Activated T-cell treated with anti-CD3 and anti-CD28 coated beads, Interleukin-2, amount 50 U/mL, for 1 hour (primary cell): ENCODE measurements around the gene SERGEF.
"Not testable (repeated sequence)": the region's sequence is repeated elsewhere in the genome, so short reads cannot be mapped to it uniquely, and the experiment has no call there.

Experiments used
- DNase-seq: peaks from one replicate; pipeline ENCODE4 v3.0.0-alpha.2; 2020

SERGEF gene

DNA sequence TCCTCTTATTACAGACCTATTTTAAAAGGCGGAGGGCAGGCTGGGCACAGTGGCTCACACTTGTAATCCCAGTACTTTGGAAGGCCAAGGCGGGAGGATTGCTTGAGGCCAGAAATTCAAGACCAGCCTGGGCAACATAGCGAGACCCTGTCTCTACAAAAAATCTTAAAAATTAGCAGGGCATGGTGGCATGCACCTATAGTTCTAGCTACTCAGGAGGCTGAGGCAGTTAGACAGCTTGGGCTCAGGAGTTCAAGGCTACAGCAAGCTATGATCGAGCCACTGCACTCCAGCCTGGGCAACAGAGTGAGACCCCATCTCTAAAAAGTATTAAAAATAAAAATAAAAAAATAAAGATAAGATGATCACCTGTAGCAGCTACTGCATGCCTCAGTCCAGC, 12.7 kb downstream of the SERGEF start:
- DNase-seq: not testable (repeated sequence)

DNA sequence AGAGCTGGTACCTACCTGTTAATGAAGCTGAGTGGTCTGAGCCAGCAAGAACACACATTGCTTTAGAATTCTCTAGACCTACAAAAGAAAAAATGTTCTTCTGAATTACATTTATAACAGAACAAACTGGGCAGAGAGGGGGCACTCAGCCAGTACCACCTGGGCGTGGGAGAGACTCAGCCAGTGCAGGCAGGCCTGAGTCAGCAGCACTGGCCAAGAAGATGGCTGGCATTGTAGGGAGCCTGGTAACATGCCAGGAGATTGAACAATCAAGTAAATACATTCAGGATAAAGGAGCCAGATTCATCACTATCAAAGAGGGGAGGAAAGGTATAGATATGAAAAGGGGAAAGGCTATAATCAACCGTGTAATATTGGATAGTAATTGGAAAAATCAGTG, 19.9 kb downstream of the SERGEF start:
- DNase-seq: no peak

DNA sequence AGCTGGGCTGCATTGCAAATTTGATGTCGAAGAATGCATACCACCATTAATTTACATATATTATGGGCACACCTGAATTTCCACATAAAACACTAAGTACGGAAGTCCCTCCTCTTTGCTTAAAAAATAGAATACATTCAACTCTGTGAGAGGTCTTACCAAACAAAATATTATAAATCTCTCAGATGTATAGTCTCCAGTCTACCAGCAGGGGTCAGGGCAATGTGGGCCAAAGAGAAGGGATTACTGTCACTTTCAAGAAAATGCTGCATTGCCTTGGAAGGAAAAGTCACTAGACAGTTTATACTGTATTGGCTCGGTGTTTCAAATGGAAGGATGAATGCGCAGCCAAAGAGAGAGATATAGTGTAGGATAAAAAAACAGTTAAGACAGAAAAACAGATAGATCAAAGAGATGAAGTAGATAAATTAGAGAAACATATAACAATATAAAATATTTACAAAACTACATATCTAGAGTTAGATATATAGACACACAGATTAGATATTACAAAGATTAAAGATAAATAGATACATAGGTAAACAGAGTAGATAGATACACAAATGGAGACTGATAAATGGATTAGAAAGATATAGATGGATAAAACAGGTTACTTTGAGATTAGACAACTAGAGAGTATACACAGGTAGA, 20.9 kb downstream of the SERGEF start:
- no peak for DNase-seq

DNA sequence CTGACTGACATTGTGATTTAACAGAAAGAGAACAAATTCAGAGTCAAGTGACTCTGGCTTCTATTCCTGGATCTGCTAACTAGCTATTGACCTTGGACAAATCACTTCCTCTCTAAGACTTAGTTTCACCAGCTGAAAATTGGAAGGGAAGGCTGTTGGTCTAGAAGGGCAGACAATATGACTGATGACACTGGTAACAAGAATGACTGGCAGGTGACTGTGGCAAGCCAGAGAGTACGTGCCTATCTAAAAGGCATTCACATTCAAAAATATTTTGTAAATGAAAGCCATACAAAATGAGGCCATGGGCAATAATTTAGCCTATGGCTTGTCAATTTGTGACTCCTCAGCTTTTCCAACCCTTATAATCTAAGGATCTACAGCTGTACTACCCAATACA, 23.5 kb downstream of the SERGEF start:
- no peak for DNase-seq

DNA sequence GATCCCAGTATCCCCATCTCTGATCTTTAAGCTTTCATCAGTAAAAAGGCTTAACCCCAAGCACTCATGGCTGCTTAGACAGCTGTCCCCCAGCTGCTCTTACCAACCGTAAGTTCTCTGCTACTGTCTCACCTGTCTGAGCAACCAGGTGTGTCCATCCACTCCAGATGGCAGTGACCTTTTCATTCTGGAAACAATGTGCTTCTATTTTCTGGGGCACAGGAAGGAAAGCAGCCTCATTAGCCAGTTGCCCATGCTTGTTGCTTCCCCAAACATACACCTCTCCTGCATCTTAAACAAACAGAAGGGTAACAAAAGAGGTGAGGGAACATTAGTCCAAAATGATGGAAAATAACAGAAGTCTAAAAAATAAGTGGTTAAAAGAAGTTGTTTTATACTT, 24.4 kb downstream of the SERGEF start:
- DNase-seq: no peak

DNA sequence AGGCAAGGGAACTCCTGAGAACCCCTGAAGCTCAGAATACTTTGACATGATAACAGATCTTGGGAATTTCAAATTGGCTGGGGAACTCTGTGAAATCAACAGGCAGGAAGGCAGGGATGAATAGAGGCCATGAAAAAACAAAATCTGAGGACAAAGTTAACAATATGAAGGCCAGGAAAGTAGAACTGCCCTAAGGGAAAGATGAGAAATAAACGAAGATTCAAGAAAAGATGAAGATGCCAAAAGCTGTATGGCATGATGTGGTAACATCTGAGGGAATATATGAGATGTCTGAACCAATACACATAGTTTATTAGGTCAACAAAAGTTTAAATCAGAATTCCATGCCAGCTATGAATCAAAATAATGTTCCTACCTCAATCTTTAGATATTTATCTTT, 25.0 kb downstream of the SERGEF start:
- DNase-seq: no peak

DNA sequence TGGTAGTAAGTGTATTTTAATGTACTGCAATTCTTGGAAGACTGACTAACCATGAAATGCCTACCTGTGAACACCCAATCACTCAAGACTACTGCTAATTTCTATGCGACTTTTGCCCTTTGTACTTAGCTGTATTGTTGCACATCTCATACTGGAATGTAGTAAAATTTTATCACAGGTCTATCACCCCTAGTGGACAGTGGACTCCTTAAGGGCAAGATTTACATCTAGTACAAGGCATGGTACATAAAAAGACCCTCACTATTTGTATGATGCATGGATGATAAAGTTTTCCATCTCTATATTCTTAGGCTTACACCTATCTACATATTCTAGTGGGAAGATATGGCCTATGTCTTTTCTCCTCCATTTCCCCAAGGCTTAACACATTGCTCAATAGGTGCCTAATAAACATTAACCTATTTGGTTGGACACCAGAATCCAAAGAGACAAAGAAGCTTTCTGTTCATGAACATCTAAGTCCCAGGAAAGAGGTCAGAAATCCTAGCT, 26.1 kb downstream of the SERGEF start:
- DNase-seq: no peak

DNA sequence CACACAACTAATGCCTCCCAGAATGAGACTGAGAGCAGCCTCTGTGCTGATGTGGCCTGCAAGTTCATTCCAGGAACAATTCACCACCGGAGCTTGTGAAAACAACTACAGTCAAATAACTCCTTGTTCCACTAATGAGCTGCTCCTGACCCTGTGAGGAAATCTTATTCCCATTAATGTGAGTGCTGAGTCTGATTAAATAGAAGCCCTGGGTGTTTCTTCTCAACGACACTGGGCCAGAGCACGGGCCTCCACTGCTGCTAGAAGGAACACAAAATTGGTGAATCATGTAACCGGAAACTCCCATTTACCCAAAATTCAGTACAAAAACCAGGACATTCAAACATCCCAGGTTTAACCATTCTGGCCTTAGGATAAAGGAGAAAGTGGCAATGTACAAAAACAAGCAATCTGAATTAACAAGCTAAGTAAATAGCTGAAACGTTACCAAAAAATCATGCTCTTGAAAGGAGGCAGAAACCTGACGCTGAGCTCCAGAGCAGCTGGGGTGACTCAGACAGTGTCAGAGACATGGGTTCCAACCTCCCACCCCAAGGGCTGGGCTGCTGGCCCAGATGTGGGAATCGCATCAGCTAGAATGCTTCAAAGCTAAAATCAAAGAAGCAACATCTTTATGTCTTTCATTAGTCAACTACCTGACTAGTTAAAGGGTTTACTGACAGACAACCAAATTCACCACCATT, 26.7 kb downstream of the SERGEF start:
- no peak for DNase-seq

DNA sequence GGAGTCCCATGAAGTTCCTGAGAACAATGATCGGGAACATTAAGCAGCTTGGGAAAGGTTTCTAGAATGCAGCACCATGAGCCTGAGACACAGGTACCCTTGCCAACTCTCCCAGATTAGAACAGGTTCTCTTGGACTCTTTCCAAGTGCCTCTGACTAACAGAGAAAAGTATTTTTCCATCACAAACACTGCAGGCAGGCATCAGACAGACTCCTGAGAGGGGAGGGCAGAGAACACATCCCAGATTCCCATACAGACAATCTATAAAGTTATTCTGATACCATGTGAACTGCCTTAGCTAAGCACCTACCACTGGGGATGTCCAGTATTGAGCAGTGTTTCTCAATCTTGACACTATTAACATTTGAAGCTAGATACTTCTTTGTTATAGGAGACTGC, 27.3 kb downstream of the SERGEF start:
- no peak for DNase-seq

DNA sequence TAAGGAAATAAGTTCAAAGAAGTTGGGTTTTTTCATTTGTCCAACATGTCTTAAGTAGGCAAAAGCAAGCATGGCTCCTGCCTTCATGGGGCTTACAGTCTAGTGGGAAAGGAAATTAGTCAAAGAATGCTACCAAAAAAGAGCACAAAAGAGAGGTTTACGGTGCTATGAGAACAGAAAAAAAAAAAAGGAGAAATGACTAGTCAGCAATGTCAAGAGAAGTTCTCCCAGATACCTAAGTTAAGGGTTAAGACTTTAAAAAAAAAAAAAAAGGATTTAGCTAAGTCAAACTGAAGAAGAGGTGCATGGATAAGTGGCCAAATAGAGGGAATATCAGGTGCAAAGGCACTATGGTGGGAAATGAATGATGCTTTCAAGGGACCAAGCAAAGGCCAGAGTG, 29.3 kb downstream of the SERGEF start:
- no peak for DNase-seq

DNA sequence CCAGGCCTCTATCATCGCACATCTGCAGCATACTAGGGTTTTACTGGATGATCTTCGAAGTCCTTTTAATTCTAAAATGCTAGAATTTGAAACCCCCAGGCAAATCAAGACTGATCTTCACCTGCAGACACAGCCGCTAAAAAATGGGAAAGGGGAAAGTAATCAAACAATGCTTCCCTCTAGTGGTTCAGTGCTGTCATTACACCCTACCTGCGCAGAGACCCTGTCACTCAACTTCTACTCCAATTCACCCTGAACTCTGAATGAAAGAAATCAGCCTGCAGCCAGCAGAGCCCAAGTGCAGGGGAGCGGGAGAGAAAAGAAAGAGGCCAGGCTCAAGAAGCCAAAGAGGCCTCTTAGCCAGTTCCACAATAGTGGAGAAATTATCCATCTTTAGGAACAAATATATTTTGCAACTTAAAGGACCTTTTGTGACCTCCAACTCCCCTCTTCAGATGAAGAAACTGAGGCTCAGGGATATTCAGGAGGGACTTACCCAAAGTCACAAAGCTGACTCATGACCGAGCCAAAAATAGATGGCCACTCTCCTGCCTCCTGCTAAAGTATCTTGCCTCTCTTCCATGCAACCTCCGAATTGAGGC, 33.0 kb downstream of the SERGEF start:
- DNase-seq: peak; percentile 18

DNA sequence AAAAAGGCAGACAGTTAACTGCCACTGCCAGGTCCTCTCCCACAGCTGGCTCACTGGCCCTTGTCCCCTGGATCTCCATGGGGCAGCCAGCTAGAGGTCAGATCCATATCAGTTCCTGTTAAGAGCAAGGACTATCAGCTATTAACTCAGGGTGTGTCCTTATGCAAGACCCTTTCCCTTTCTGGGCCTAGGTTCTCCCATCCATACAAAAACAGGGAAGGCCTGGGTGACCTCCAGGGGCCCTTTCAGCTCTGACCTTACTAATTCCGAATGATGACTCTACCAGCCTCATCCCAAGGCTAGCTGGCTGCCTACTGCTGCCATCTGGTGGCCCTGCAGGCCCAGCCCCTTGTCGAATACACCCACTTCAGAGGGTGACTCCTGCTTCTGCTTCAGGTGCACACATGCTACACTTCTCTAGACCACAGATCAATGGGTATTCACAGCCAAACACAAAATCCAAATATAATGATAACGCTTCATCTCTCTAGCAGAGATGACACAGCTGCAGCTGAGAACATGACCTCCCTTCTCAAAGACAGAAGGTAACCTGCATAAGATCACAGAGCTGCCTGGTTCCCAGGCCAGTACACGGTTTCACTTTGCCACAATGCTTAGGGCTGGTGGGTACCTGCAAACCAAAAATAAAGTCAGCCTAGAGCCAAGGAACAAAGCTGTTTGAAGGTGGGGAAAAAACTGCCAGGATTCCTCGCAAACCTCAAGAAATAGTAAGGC, 34.1 kb downstream of the SERGEF start:
- no peak for DNase-seq

DNA sequence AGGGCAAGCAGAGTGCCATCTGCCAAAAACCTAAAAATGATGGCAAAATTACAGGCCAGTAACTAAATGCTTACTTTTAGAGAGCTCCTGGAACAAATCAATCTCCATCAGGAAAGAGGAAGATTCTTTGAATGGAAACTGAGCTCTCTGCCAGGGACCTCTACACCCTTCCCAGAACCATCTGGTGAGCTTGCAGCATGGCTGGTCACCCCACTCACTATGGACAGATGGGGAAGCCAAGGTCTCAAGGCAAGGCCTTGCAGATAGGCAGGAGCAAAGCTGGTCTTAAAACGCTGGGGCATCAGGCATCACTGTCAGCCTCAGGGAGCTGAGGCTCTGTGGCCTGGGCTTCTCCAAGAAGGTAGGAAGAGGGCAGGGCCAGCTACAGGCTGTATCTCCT, 36.2 kb downstream of the SERGEF start:
- no peak for DNase-seq

DNA sequence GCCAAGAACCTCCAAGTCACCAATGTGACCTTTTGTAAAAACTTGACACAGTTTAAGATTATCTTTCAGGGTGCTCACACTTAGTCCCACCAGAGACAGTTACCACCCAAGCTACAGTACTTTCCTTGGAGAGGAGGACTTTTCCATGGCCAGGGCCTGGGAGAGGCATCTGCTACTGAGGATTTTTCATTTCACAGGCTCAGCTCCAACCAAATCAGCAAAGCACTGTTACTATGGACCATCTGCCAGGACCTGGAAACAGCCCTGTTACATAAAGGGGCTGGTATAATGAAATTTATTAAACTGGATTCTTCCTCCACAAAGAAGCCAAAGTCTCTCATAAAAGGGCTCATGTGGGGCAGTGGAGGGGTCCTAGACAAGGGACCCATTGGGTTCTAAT, 38.6 kb downstream of the SERGEF start:
- DNase-seq: no peak

DNA sequence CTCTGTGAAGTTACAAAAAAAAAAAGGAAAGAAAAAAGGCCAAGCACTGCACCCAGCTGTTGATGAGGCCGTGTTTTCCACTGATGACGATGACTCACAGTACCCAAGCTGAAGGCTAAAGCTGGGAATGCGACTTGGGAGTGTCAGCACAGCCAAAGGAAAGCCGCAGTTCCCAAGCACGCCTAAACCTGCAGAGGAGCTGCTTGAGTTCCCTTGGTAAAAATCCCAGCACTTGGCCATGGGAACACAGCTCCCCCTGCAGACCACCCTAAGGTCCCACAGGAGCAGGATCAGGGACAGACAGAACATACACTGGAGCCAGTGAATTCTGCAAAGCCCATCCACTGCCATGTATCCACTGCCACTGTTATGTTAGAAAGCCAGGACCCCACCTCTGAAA, 39.9 kb downstream of the SERGEF start:
- no peak for DNase-seq

DNA sequence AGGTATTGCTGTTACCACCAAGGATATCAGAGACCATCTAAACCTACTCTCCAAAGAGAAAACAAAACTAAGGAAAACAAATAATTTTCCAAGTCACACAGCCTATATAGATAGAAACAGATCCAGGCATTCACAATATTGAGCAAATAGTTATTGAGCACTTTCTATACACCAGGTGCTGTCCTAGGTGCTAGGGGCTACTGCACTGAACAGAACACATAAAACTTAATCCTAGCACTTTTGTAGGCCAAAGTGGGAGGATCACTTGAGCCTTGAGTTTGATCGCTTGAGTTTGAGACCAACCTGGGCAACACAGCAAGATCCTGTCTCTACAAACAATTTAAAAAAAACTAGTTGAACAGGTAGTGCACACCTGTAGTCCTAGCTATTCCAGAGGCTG, 44.6 kb downstream of the SERGEF start:
- no peak for DNase-seq

DNA sequence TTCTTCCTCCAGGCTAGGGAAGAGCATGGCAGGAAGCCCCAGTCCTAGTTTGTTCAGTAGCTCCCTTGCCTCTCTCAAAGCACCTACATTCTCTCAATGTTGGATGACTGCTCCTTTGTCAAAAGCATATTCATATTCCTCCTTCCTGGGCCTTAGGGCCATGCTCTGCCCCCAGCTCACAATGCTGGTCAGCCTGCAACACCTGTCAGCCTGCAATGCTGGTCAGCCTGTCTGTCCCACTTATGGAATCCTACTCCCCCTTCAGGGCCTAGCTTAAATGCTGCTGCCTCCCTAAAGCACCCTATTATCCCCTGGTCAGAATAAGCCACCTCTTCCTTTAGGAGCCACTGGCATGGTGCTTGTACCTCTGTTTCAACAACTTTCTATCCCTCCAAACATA, 45.2 kb downstream of the SERGEF start:
- DNase-seq: no peak

DNA sequence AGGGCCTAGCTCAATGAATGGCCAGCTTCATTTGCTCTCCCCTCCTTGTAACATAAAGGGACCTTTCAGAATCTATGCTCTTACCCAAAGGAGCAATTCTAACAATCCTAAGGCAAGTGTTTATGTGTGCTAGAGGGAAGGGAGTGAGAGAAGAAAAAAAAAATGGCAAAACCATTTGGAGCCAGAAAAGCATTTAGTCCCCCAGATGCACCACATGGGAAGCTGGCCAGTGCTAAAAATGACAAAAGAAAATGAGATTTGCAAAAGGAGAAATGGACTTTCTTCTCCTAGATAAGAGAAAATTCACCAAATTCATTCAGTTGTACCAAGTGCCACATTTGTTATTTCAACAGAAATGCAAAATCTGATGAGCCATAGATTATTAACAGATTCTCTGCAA, 52.8 kb downstream of the SERGEF start:
- no peak for DNase-seq

DNA sequence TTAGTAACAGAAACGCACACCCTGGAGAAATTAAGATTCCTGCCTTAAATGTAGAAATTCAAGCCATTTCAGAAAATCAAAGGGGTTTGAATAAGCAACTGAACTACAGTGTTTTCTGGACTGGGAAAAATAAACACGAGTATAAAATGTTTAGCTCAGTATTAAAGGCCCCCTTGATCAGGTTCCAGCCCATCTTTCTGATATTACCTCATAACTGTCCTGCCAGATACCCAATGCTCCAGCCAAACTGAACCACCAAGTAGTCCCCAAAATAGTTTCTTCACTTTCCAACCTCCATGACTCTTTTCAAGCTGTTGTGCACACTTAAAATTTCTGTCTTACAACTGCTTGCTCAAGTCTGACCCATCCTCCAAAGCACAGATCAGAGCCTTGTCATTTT, 54.4 kb downstream of the SERGEF start:
- no peak for DNase-seq

DNA sequence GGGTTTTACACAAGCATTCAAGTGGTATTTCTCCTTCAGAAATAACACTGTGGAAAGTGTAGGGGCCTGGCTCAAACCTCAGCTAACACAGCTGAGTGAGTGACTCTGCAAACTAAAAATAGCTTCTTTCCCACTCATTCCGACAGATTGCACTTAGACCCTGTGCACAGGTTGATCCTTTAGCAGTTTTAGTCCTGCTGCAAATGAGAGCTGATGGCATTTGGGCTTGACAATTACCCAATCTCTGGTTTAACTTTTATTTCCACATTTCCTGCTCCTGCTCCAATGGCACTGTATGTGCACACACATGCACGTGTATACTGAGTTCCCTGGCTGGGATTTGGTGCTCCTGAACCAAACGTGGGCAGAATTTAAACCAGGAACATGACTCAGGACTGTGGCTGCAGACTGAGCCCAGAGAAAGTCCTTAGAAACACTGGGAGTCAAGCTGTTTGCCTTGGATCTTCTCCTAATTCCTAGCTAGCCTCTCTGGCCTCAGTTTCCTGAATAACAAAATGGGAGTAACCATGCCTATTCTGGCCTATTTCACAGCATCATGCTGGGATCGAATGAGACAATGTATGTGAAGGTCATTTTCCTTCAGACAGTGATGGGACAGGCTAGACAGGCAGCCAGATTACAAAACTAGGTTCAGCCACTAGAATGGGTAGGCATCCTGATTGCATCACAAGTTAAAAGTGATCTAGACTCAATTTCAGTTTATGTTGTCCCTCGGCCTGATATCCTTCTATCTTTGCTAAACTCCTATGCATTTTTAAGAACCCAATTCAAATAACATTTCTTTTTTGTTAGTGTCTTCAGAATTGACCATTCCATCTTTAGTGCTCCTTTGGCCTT, 58.2 kb downstream of the SERGEF start:
- no peak for DNase-seq

DNA sequence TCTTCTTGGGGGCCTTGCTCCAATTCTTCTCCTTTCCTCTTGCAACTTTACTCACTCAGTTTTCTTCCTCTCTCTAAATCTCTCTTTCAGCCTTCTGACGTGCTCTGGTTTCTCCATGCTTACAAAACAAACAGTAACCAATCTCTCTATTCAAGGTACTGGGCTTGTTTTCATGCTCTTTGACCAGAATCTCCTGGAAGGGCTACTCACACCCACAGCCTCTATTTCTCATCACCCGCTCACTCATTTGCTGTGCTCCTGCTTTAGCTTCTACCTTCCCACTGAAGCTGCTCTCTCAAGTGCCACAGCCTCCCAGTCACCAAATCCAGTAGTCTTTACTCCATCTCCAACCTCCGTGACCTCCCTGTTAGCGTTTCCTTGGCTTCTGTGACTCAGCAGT, 60.4 kb downstream of the SERGEF start:
- no peak for DNase-seq

DNA sequence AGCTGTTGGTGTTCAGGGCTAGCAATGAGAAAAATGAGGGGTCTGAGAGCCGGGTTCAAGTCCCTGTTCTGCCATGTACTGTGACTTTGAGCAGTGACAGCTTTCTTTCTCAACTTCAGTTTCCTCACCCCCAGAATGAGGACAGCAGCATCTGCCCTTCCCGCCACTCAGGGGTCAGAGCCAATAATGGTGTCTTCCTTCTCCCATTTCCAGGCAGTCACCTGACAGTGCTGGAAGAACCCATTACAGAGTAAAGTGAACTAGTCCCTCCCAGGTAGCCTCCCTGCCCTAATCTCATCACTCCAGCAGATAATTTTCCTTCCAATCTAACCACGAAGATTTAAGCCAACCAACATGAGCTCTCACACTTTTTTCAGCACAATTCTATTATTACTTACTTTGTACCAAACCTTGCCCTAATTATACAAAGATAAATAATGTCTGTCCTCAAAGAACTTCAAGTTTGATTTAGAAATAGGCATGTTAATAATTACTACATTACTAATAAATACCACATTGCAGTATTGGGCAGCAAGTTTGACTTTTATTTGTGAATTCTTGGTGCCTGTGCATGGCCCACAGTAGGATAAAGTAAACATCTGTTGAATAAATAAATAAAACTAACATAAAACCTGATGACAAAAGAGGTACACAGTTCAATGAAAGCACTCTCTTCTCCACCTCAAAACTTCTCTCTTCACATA, 61.0 kb downstream of the SERGEF start:
- no peak for DNase-seq
